Thyroid gland (tissue), 4 donors: ENCODE measurements around the gene FRYL. TPM values are rescaled to one million over a fixed set of nuclear protein-coding genes. Genes with fewer than 3 reads are reported as not detected.
"Not testable (repeated sequence)": the region's sequence is repeated elsewhere in the genome, so short reads cannot be mapped to it uniquely, and the experiment has no call there.

Experiments used
- DNase-seq, 2 donors: peaks; one replicate each; pipeline ENCODE4 v3.0.0-alpha.2; 2019
- H3K27ac ChIP-seq, 3 donors: fragments of 200-600 bp; sonication (generic); 1 replicate in 2 of 3; 2 replicates in 1 of 3; pipeline ENCODE4 v1.5.1; 2016 to 2019; ENCODE audit warnings: mild to moderate bottlenecking in 1 of 3, moderate library complexity in 1 of 3
- H3K27me3 ChIP-seq: fragments of 200-600 bp; sonication (generic); one replicate; pipeline ENCODE4 v1.5.1; 2019
- H3K36me3 ChIP-seq, 2 donors: fragments of 200-600 bp; sonication (generic); one replicate each; pipeline ENCODE4 v1.5.1; 2016 to 2019
- H3K4me1 ChIP-seq, 2 donors: fragments of 200-600 bp; sonication (generic); one replicate each; pipeline ENCODE4 v1.5.1; 2017 to 2019
- H3K4me3 ChIP-seq, 3 donors: fragments of 200-600 bp; sonication (generic); replicated peaks in 1 of 3; 1 replicate in 2 of 3; 2 replicates in 1 of 3; pipeline ENCODE4 v1.5.1; 2016; ENCODE audit warnings: mild to moderate bottlenecking in 1 of 3
- H3K9me3 ChIP-seq: fragments of 200-600 bp; sonication (generic); one replicate; pipeline ENCODE4 v1.5.1; 2017
- CTCF ChIP-seq, 6 experiments: fragments of 200-600 bp in 3 of 6; fragments of 450-650 bp in 3 of 6; sonication (generic) in 3 of 6; IDR thresholded peaks; one replicate each; pipeline ENCODE4 v1.5.1; 2016 to 2019; ENCODE audit warnings: antibody characterized with exemption in 6 of 6, mild to moderate bottlenecking in 2 of 6, inconsistent platforms in 1 of 6, moderate library complexity in 1 of 6
- POLR2A ChIP-seq, 2 donors: fragments of 450-650 bp; IDR thresholded peaks; one replicate each; pipeline ENCODE4 v1.6.1; 2017; ENCODE audit warnings: antibody characterized with exemption in 2 of 2, mild to moderate bottlenecking in 2 of 2, moderate library complexity in 1 of 2
- WGBS, 2 donors: methylation state at CpG; one replicate each; pipeline ENCODE4 v1.1.5; 2017; 5-methylcytosine and 5-hydroxymethylcytosine counted together
- intact Hi-C: fragments of 100-400 bp; cut with DNase I; formaldehyde crosslinking; loops from one replicate; pipeline ENCODE4 v1.15.1; 2023
- total RNA-seq, 4 donors: library from RNA; depleted of rRNA; stranded (reverse); fragments of >200 nt; gene quantifications; one replicate each; pipeline ENCODE4 v1.2.3, GENCODE V29; 2016

FRYL gene
- total RNA-seq, 4 donors from 2014 or later = 48.7 to 90.4 (median 67.8) TPM

- Histone ChIP-seq H3K4me3 (no peak overlapping the region), H3K4me1 (peaks cover 27 to 30% of the 10 kb centered on the region in 2 donors), H3K36me3 (no peaks in the 10 kb centered on the region), H3K27me3 (no peaks in the 10 kb centered on the region), H3K9me3 (no peaks in the 10 kb centered on the region), H3K27ac (no peak overlapping the region)
- intact Hi-C loops = no loop called here
- DNase-seq = no peak
- TF ChIP-seq POLR2A (IDR thresholded peaks at IDR 0.05) = no peak
- TF ChIP-seq CTCF (IDR thresholded peaks at IDR 0.05) = no peak
- 86 to 91% methylated on average over 3 of the region's 3 CpGs for WGBS, 2 donors
These were observed 140.3 kb downstream of the FRYL start for GRCh38 chr4:48639807-48640206.

GRCh38 chr4:48638586-48638985 is 141.5 kb downstream of the FRYL start:
- intact Hi-C loops, H3K36me3 ChIP-seq, H3K4me3 ChIP-seq, H3K27ac ChIP-seq, DNase-seq, H3K27me3 ChIP-seq, H3K9me3 ChIP-seq: not testable (repeated sequence)
- WGBS, 2 donors = 95 to 98% methylated on average over 5 of the region's 5 CpGs
- H3K4me1 ChIP-seq = peaks cover 27 to 30% of the 10 kb centered on the region in 2 donors

- H3K4me3 ChIP-seq = no peak overlapping the region
- H3K9me3 ChIP-seq = no peaks in the 10 kb centered on the region
- no peak for DNase-seq
- H3K36me3 ChIP-seq = no peaks in the 10 kb centered on the region
- WGBS, 2 donors = 80 to 83% methylated on average over 1 of the region's 1 CpG
- H3K27ac ChIP-seq = no peak overlapping the region
- TF ChIP-seq CTCF (IDR thresholded peaks at IDR 0.05) (no peak), POLR2A (IDR thresholded peaks at IDR 0.05) (no peak)
- intact Hi-C loops = no loop called here
- H3K4me1 ChIP-seq = peaks cover 14 to 18% of the 10 kb centered on the region in 2 donors
- no peaks in the 10 kb centered on the region for H3K27me3 ChIP-seq
These were observed 143.2 kb downstream of the FRYL start for GRCh38 chr4:48636911-48637310.

GRCh38 chr4:48635980-48636379 is 144.1 kb downstream of the FRYL start:
- no peaks in the 10 kb centered on the region for H3K36me3 ChIP-seq
- no peak overlapping the region for H3K27ac ChIP-seq
- H3K4me3 ChIP-seq = no peak overlapping the region
- intact Hi-C loops = no loop called here
- DNase-seq = no peak
- WGBS, 2 donors = 39 to 42% methylated on average over 2 of the region's 2 CpGs
- TF ChIP-seq CTCF (IDR thresholded peaks at IDR 0.05) (no peak), POLR2A (IDR thresholded peaks at IDR 0.05) (no peak)
- H3K9me3 ChIP-seq = no peaks in the 10 kb centered on the region
- peaks cover 5 to 11% of the 10 kb centered on the region in 2 donors for H3K4me1 ChIP-seq
- no peaks in the 10 kb centered on the region for H3K27me3 ChIP-seq

- DNase-seq = no peak
- no peaks in the 10 kb centered on the region for H3K36me3 ChIP-seq
- no peaks in the 10 kb centered on the region for H3K27me3 ChIP-seq
- H3K9me3 ChIP-seq = no peaks in the 10 kb centered on the region
- intact Hi-C loops = no loop called here
- H3K4me1 ChIP-seq = peaks cover 0 to 4% of the 10 kb centered on the region in 2 donors
- H3K4me3 ChIP-seq = no peak overlapping the region
- WGBS, 2 donors = 81 to 85% methylated on average over 3 of the region's 3 CpGs
- no peak overlapping the region for H3K27ac ChIP-seq
- no peak for TF ChIP-seq POLR2A (IDR thresholded peaks at IDR 0.05)
These were observed 144.8 kb downstream of the FRYL start for GRCh38 chr4:48635310-48635709.

GRCh38 chr4:48634688-48635308 is 145.3 kb downstream of the FRYL start:
- Histone ChIP-seq H3K36me3 (no peaks in the 10 kb centered on the region), H3K27me3 (no peaks in the 10 kb centered on the region), H3K4me1 (no peaks in the 10 kb centered on the region), H3K9me3 (no peaks in the 10 kb centered on the region), H3K27ac (no peak overlapping the region), H3K4me3 (no peak overlapping the region)
- no peak for DNase-seq
- TF ChIP-seq POLR2A (IDR thresholded peaks at IDR 0.05) (no peak), CTCF (IDR thresholded peaks at IDR 0.05) (no peak)
- intact Hi-C loops = no loop called here
- 81 to 93% methylated on average over 2 of the region's 2 CpGs for WGBS, 2 donors
